Measurements from ENCODE around the gene NDUFA13. TPM values are rescaled to one million over a fixed set of nuclear protein-coding genes. Genes with fewer than 3 reads are reported as not detected.

NDUFA13 gene
- total and polyA plus RNA-seq, 2 donors = 219 to 433 TPM

- H3K27me3 ChIP-seq (ENCODE audit: control insufficient read depth in 2 of 2, insufficient read depth in 1 of 2, low read length in 1 of 2) = no peaks in the 10 kb centered on the region
- 80% methylated on average over 19 of the region's 19 CpGs for WGBS
- DNase-seq (ENCODE audit: low read depth in 6 of 9, low spot score in 9 of 9) = no peak
- H3K9me3 ChIP-seq (ENCODE audit: control insufficient read depth in 2 of 2, insufficient read depth in 1 of 2, low read length in 1 of 2) = peaks cover 0 to 3% of the 10 kb centered on the region in 2 donors
- peaks cover 40 to 58% of the 10 kb centered on the region in 2 donors for H3K4me1 ChIP-seq (ENCODE audit: control insufficient read depth in 2 of 2, insufficient read depth in 2 of 2, low read length in 2 of 2)
- H3K36me3 ChIP-seq (ENCODE audit: control insufficient read depth in 2 of 2, insufficient read depth in 2 of 2, low read length in 1 of 2) = peaks cover 18 to 54% of the 10 kb centered on the region in 2 donors
- H3K4me3 ChIP-seq (ENCODE audit: low read length in 2 of 2) = no peak overlapping the region
- peak overlapping the region in 1 of 2 donors; percentile 95 for H3K27ac ChIP-seq (ENCODE audit: low read depth in 1 of 2, low read length in 1 of 2)
Measured at GRCh38 chr19:19475849-19476828, 39.9 kb upstream of the NDUFA13 start.

- Histone ChIP-seq H3K27me3 (ENCODE audit: control insufficient read depth in 2 of 2, insufficient read depth in 1 of 2, low read length in 1 of 2) (no peaks in the 10 kb centered on the region), H3K27ac (ENCODE audit: low read depth in 1 of 2, low read length in 1 of 2) (no peak overlapping the region), H3K4me1 (ENCODE audit: control insufficient read depth in 2 of 2, insufficient read depth in 2 of 2, low read length in 2 of 2) (peaks cover 43 to 64% of the 10 kb centered on the region in 2 donors), H3K9me3 (ENCODE audit: control insufficient read depth in 2 of 2, insufficient read depth in 1 of 2, low read length in 1 of 2) (no peaks in the 10 kb centered on the region), H3K4me3 (ENCODE audit: low read length in 2 of 2) (no peak overlapping the region), H3K36me3 (ENCODE audit: control insufficient read depth in 2 of 2, insufficient read depth in 2 of 2, low read length in 1 of 2) (peaks cover 12 to 61% of the 10 kb centered on the region in 2 donors)
- no peak for DNase-seq (ENCODE audit: low read depth in 6 of 9, low spot score in 9 of 9)
- WGBS = 98% methylated on average over 10 of the region's 10 CpGs
Measured at GRCh38 chr19:19477705-19478383, 38.2 kb upstream of the NDUFA13 start.

- WGBS = 37% methylated on average over 5 of the region's 5 CpGs
- Histone ChIP-seq H3K36me3 (ENCODE audit: control insufficient read depth in 2 of 2, insufficient read depth in 2 of 2, low read length in 1 of 2) (peaks cover 19 to 60% of the 10 kb centered on the region in 2 donors), H3K27me3 (ENCODE audit: control insufficient read depth in 2 of 2, insufficient read depth in 1 of 2, low read length in 1 of 2) (no peaks in the 10 kb centered on the region), H3K27ac (ENCODE audit: low read depth in 1 of 2, low read length in 1 of 2) (peak overlapping the region in 1 of 2 donors; percentile 69), H3K9me3 (ENCODE audit: control insufficient read depth in 2 of 2, insufficient read depth in 1 of 2, low read length in 1 of 2) (no peaks in the 10 kb centered on the region), H3K4me1 (ENCODE audit: control insufficient read depth in 2 of 2, insufficient read depth in 2 of 2, low read length in 2 of 2) (peaks cover 17 to 52% of the 10 kb centered on the region in 2 donors), H3K4me3 (ENCODE audit: low read length in 2 of 2) (no peak overlapping the region)
- DNase-seq (ENCODE audit: low read depth in 6 of 9, low spot score in 9 of 9) = peak in 3 of 9 donors; percentile 42 to 76 (median 53)
Measured at GRCh38 chr19:19480688-19481087, 35.3 kb upstream of the NDUFA13 start.

- Histone ChIP-seq H3K4me1 (ENCODE audit: control insufficient read depth in 2 of 2, insufficient read depth in 2 of 2, low read length in 2 of 2) (peaks cover 19 to 64% of the 10 kb centered on the region in 2 donors), H3K9me3 (ENCODE audit: control insufficient read depth in 2 of 2, insufficient read depth in 1 of 2, low read length in 1 of 2) (no peaks in the 10 kb centered on the region), H3K27me3 (ENCODE audit: control insufficient read depth in 2 of 2, insufficient read depth in 1 of 2, low read length in 1 of 2) (no peaks in the 10 kb centered on the region), H3K27ac (ENCODE audit: low read depth in 1 of 2, low read length in 1 of 2) (no peak overlapping the region), H3K36me3 (ENCODE audit: control insufficient read depth in 2 of 2, insufficient read depth in 2 of 2, low read length in 1 of 2) (peaks cover 19 to 58% of the 10 kb centered on the region in 2 donors), H3K4me3 (ENCODE audit: low read length in 2 of 2) (no peak overlapping the region)
- no peak for DNase-seq (ENCODE audit: low read depth in 6 of 9, low spot score in 9 of 9)
- WGBS = 94% methylated on average over 19 of the region's 19 CpGs
Measured at GRCh38 chr19:19482809-19483596, 33.0 kb upstream of the NDUFA13 start.

- peaks cover 38 to 82% of the 10 kb centered on the region in 2 donors for H3K4me1 ChIP-seq (ENCODE audit: control insufficient read depth in 2 of 2, insufficient read depth in 2 of 2, low read length in 2 of 2)
- no peak for DNase-seq (ENCODE audit: low read depth in 6 of 9, low spot score in 9 of 9)
- 90% methylated on average over 15 of the region's 15 CpGs for WGBS
- H3K27me3 ChIP-seq (ENCODE audit: control insufficient read depth in 2 of 2, insufficient read depth in 1 of 2, low read length in 1 of 2) = no peaks in the 10 kb centered on the region
- H3K27ac ChIP-seq (ENCODE audit: low read depth in 1 of 2, low read length in 1 of 2) = no peak overlapping the region
- H3K9me3 ChIP-seq (ENCODE audit: control insufficient read depth in 2 of 2, insufficient read depth in 1 of 2, low read length in 1 of 2) = no peaks in the 10 kb centered on the region
- H3K4me3 ChIP-seq (ENCODE audit: low read length in 2 of 2) = no peak overlapping the region
- H3K36me3 ChIP-seq (ENCODE audit: control insufficient read depth in 2 of 2, insufficient read depth in 2 of 2, low read length in 1 of 2) = peaks cover 19 to 52% of the 10 kb centered on the region in 2 donors
Measured at GRCh38 chr19:19485161-19485997, 30.6 kb upstream of the NDUFA13 start.

- Histone ChIP-seq H3K9me3 (ENCODE audit: control insufficient read depth in 2 of 2, insufficient read depth in 1 of 2, low read length in 1 of 2) (no peaks in the 10 kb centered on the region), H3K4me1 (ENCODE audit: control insufficient read depth in 2 of 2, insufficient read depth in 2 of 2, low read length in 2 of 2) (peaks cover 32 to 78% of the 10 kb centered on the region in 2 donors), H3K27ac (ENCODE audit: low read depth in 1 of 2, low read length in 1 of 2) (peak overlapping the region; percentile 0 to 14), H3K27me3 (ENCODE audit: control insufficient read depth in 2 of 2, insufficient read depth in 1 of 2, low read length in 1 of 2) (no peaks in the 10 kb centered on the region), H3K36me3 (ENCODE audit: control insufficient read depth in 2 of 2, insufficient read depth in 2 of 2, low read length in 1 of 2) (peaks cover 23 to 53% of the 10 kb centered on the region in 2 donors), H3K4me3 (ENCODE audit: low read length in 2 of 2) (no peak overlapping the region)
- WGBS = 96% methylated on average over 5 of the region's 5 CpGs
- no peak for DNase-seq (ENCODE audit: low read depth in 6 of 9, low spot score in 9 of 9)
Measured at GRCh38 chr19:19485998-19486290, 30.1 kb upstream of the NDUFA13 start.

- peaks cover 28 to 52% of the 10 kb centered on the region in 2 donors for H3K36me3 ChIP-seq (ENCODE audit: control insufficient read depth in 2 of 2, insufficient read depth in 2 of 2, low read length in 1 of 2)
- H3K4me3 ChIP-seq (ENCODE audit: low read length in 2 of 2) = no peak overlapping the region
- no peak for DNase-seq (ENCODE audit: low read depth in 6 of 9, low spot score in 9 of 9)
- H3K4me1 ChIP-seq (ENCODE audit: control insufficient read depth in 2 of 2, insufficient read depth in 2 of 2, low read length in 2 of 2) = peaks cover 27 to 72% of the 10 kb centered on the region in 2 donors
- H3K27me3 ChIP-seq (ENCODE audit: control insufficient read depth in 2 of 2, insufficient read depth in 1 of 2, low read length in 1 of 2) = no peaks in the 10 kb centered on the region
- peak overlapping the region; percentile 39 to 41 for H3K27ac ChIP-seq (ENCODE audit: low read depth in 1 of 2, low read length in 1 of 2)
- 95% methylated on average over 15 of the region's 15 CpGs for WGBS
- H3K9me3 ChIP-seq (ENCODE audit: control insufficient read depth in 2 of 2, insufficient read depth in 1 of 2, low read length in 1 of 2) = no peaks in the 10 kb centered on the region
Measured at GRCh38 chr19:19486343-19487076, 29.5 kb upstream of the NDUFA13 start.

All from thymus (tissue), 11 donors.